Dendritic cell treated with granulocyte-macrophage colony-stimulating factor and Interleukin-4, amounts not matched to agents 40 ng/mL and 50 ng/mL, for 4 days (primary cell): ENCODE measurements around the gene EIF1.
"Not testable (repeated sequence)": the region's sequence is repeated elsewhere in the genome, so short reads cannot be mapped to it uniquely, and the experiment has no call there.

Source experiments
- H3K27ac Mint-ChIP-seq: one replicate; pipeline ENCODE4 v1.8.0; 2022; ENCODE audit warnings: mild to moderate bottlenecking, mixed read lengths
- H3K27me3 Mint-ChIP-seq: one replicate; pipeline ENCODE4 v1.8.0; 2022; ENCODE audit warnings: mild to moderate bottlenecking, mixed read lengths
- H3K36me3 Mint-ChIP-seq: one replicate; pipeline ENCODE4 v1.8.0; 2022; ENCODE audit warnings: low read depth, mixed read lengths
- H3K4me1 Mint-ChIP-seq: one replicate; pipeline ENCODE4 v1.8.0; 2022; ENCODE audit warnings: low read depth, mixed read lengths
- H3K4me3 Mint-ChIP-seq: one replicate; pipeline ENCODE4 v1.8.0; 2022; ENCODE audit warnings: mild to moderate bottlenecking, moderate library complexity, mixed read lengths
- H3K9me3 Mint-ChIP-seq: one replicate; pipeline ENCODE4 v1.8.0; 2022; ENCODE audit warnings: mixed read lengths
- intact Hi-C: fragments of 100-400 bp; cut with micrococcal nuclease; formaldehyde crosslinking; loops from one replicate; pipeline ENCODE4 v1.15.0; 2022

The EIF1 gene

GRCh38 chr17:41678907-41679739, 9.6 kb upstream of the EIF1 start:
- Mint-ChIP-seq H3K27me3 (no peaks in the 10 kb centered on the region), H3K4me1 (peaks cover 86% of the 10 kb centered on the region), H3K27ac (peak overlapping the region; percentile 95), H3K4me3 (peak overlapping the region; percentile 76), H3K9me3 (no peaks in the 10 kb centered on the region), H3K36me3 (peaks cover 7% of the 10 kb centered on the region)
- intact Hi-C loops = loop anchor here (1.0 kb wide), 1 partner anchor 9 kb away; the partner anchor contains the start of gene EIF1

- H3K4me1 Mint-ChIP-seq = peaks cover 82% of the 10 kb centered on the region
These were observed 8.8 kb upstream of the EIF1 start for GRCh38 chr17:41679740-41680425.

GRCh38 chr17:41680426-41681040, 8.2 kb upstream of the EIF1 start:
- Mint-ChIP-seq H3K9me3 (no peaks in the 10 kb centered on the region), H3K4me3 (no peak overlapping the region), H3K27me3 (no peaks in the 10 kb centered on the region), H3K36me3 (peaks cover 7% of the 10 kb centered on the region), H3K4me1 (peaks cover 76% of the 10 kb centered on the region), H3K27ac (peak overlapping the region; percentile 95)
- intact Hi-C loops = no loop called here

More at GRCh38 chr17:41679740-41680425, 8.8 kb upstream of the EIF1 start:
- Mint-ChIP-seq H3K27me3 (no peaks in the 10 kb centered on the region), H3K4me3 (peak overlapping the region; percentile 21), H3K9me3 (no peaks in the 10 kb centered on the region), H3K36me3 (peaks cover 7% of the 10 kb centered on the region), H3K27ac (peak overlapping the region; percentile 95)
- intact Hi-C loops = loop anchor here (1.0 kb wide), 1 partner anchor 8 kb away; the partner anchor contains the start of gene EIF1

GRCh38 chr17:41681776-41682175, 6.9 kb upstream of the EIF1 start:
- intact Hi-C loops = no loop called here
- H3K4me3 Mint-ChIP-seq = no peak overlapping the region
- H3K9me3 Mint-ChIP-seq = no peaks in the 10 kb centered on the region
- H3K27ac Mint-ChIP-seq = peak overlapping the region; percentile 80
- H3K36me3 Mint-ChIP-seq = peaks cover 7% of the 10 kb centered on the region
- H3K4me1 Mint-ChIP-seq = peaks cover 72% of the 10 kb centered on the region
- no peaks in the 10 kb centered on the region for H3K27me3 Mint-ChIP-seq

GRCh38 chr17:41682631-41683030, 6.1 kb upstream of the EIF1 start:
- Mint-ChIP-seq H3K4me1 (peaks cover 69% of the 10 kb centered on the region), H3K36me3 (peaks cover 7% of the 10 kb centered on the region), H3K27me3 (no peaks in the 10 kb centered on the region), H3K27ac (peak overlapping the region; percentile 80), H3K9me3 (no peaks in the 10 kb centered on the region), H3K4me3 (peak overlapping the region; percentile 1)
- intact Hi-C loops = no loop called here

- Mint-ChIP-seq H3K4me1 (peaks cover 68% of the 10 kb centered on the region), H3K9me3 (no peaks in the 10 kb centered on the region), H3K4me3 (no peak overlapping the region), H3K36me3 (peaks cover 3% of the 10 kb centered on the region), H3K27me3 (no peaks in the 10 kb centered on the region), H3K27ac (peak overlapping the region; percentile 80)
- intact Hi-C loops = no loop called here
These were observed 5.2 kb upstream of the EIF1 start for GRCh38 chr17:41683441-41684007.

- Mint-ChIP-seq H3K36me3 (peaks cover 6% of the 10 kb centered on the region), H3K27me3 (no peaks in the 10 kb centered on the region), H3K4me1 (peaks cover 64% of the 10 kb centered on the region), H3K4me3 (no peak overlapping the region), H3K9me3 (no peaks in the 10 kb centered on the region), H3K27ac (peak overlapping the region; percentile 39)
- intact Hi-C loops = no loop called here
These were observed 4.7 kb upstream of the EIF1 start for GRCh38 chr17:41684035-41684434.

GRCh38 chr17:41685753-41686152, 2.9 kb upstream of the EIF1 start:
- Mint-ChIP-seq H3K4me1 (peaks cover 54% of the 10 kb centered on the region), H3K27ac (peak overlapping the region; percentile 100), H3K36me3 (peaks cover 23% of the 10 kb centered on the region)
- H3K9me3 Mint-ChIP-seq, intact Hi-C loops, H3K4me3 Mint-ChIP-seq, H3K27me3 Mint-ChIP-seq: not testable (repeated sequence)

GRCh38 chr17:41686281-41686680, 2.4 kb upstream of the EIF1 start:
- Mint-ChIP-seq H3K27me3 (no peaks in the 10 kb centered on the region), H3K4me3 (no peak overlapping the region), H3K36me3 (peaks cover 28% of the 10 kb centered on the region), H3K27ac (peak overlapping the region; percentile 100), H3K9me3 (no peaks in the 10 kb centered on the region), H3K4me1 (peaks cover 54% of the 10 kb centered on the region)
- intact Hi-C loops = no loop called here

- intact Hi-C loops = loop anchor here (1.0 kb wide), 1 partner anchor 9 kb away; no protein-coding TSS in a partner anchor
These were observed 651 bp upstream of the EIF1 start for GRCh38 chr17:41687828-41688640.

GRCh38 chr17:41689497-41690299, 1.0 kb downstream of the EIF1 start:
- H3K27ac Mint-ChIP-seq = peak overlapping the region; percentile 100
- no peaks in the 10 kb centered on the region for H3K27me3 Mint-ChIP-seq
- H3K4me3 Mint-ChIP-seq = peak overlapping the region; percentile 95
- H3K9me3 Mint-ChIP-seq = no peaks in the 10 kb centered on the region
- H3K4me1 Mint-ChIP-seq = peaks cover 28% of the 10 kb centered on the region
- intact Hi-C loops = no loop called here
- peaks cover 62% of the 10 kb centered on the region for H3K36me3 Mint-ChIP-seq

More at GRCh38 chr17:41687828-41688640, 651 bp upstream of the EIF1 start:
- peak overlapping the region; percentile 100 for H3K27ac Mint-ChIP-seq
- peak overlapping the region; percentile 95 for H3K4me3 Mint-ChIP-seq
- no peaks in the 10 kb centered on the region for H3K27me3 Mint-ChIP-seq
- peaks cover 39% of the 10 kb centered on the region for H3K4me1 Mint-ChIP-seq
- H3K36me3 Mint-ChIP-seq = peaks cover 45% of the 10 kb centered on the region
- no peaks in the 10 kb centered on the region for H3K9me3 Mint-ChIP-seq

- intact Hi-C loops = no loop called here
- Mint-ChIP-seq H3K4me3 (peak overlapping the region; percentile 95), H3K27me3 (no peaks in the 10 kb centered on the region), H3K9me3 (no peaks in the 10 kb centered on the region), H3K36me3 (peaks cover 70% of the 10 kb centered on the region), H3K4me1 (peaks cover 35% of the 10 kb centered on the region), H3K27ac (peak overlapping the region; percentile 100)
These were observed 1.8 kb downstream of the EIF1 start for GRCh38 chr17:41690497-41690896.
